VCaP (cell line): Measurements from ENCODE around the gene SP8.
A peak's percentile ranks its signal among the peaks of the same experiment; 100 is the strongest.

Experiments
- H3K27ac ChIP-seq: fragments of 450-650 bp; 2 replicates; pipeline ENCODE4 v1.5.1; 2017
- CTCF ChIP-seq: fragments of 450-650 bp; conservative IDR thresholded peaks from 2 replicates; pipeline ENCODE4 v1.5.1; 2017; ENCODE audit warnings: mild to moderate bottlenecking, moderate library complexity

SP8 gene

GRCh38 chr7:20735346-20736065 is 51.2 kb downstream of the SP8 start:
- TF ChIP-seq CTCF = no peak
- H3K27ac ChIP-seq = peak overlapping the region; percentile 84
